Mammary epithelial cell (primary cell): ENCODE data around the gene TIFAB.

ENCODE experiments used
- EZH2 ChIP-seq: IDR thresholded peaks from 2 replicates; pipeline ENCODE4 v1.6.1; 2012; ENCODE audit warnings: low read length, inconsistent platforms, borderline replicate concordance
- TF ChIP-seq, protein P1 (sequence below), 2 donors: IDR thresholded peaks in 1 of 2; conservative IDR thresholded peaks in 1 of 2; 2 replicates each; pipeline ENCODE4 v1.5.1; 2011 to 2012; ENCODE audit warnings: inconsistent platforms in 2 of 2, low read length in 2 of 2, mild to moderate bottlenecking in 2 of 2, control low read depth in 1 of 2, low read depth in 1 of 2; ENCODE audit not compliant: insufficient read depth in 1 of 2; ENCODE audit errors: extremely low read depth in 1 of 2

DNA sequence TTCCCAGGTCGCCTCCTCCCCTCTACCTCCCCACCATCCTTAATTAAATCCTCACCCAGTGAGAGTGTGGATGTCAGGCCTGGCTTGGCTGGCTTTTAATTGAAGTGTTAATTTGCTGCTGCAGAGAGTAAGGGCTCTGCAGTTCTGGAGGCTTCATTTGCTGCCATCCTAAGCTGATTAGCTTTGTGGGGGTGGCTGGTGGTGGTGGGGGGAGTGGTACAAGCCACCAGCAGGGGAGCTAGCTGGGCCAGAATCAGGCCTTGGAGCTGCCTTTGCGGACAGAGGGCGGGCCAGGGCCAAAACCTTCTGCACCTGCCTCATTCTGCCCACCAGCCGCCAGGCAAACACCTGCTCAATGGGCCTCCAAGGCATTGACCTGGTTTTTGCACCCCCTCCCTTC is 26.8 kb upstream of the TIFAB start:
- TF ChIP-seq, protein P1, sequence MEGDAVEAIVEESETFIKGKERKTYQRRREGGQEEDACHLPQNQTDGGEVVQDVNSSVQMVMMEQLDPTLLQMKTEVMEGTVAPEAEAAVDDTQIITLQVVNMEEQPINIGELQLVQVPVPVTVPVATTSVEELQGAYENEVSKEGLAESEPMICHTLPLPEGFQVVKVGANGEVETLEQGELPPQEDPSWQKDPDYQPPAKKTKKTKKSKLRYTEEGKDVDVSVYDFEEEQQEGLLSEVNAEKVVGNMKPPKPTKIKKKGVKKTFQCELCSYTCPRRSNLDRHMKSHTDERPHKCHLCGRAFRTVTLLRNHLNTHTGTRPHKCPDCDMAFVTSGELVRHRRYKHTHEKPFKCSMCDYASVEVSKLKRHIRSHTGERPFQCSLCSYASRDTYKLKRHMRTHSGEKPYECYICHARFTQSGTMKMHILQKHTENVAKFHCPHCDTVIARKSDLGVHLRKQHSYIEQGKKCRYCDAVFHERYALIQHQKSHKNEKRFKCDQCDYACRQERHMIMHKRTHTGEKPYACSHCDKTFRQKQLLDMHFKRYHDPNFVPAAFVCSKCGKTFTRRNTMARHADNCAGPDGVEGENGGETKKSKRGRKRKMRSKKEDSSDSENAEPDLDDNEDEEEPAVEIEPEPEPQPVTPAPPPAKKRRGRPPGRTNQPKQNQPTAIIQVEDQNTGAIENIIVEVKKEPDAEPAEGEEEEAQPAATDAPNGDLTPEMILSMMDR (conservative IDR thresholded peaks at IDR 0.05 in 1 of 2, IDR thresholded peaks at IDR 0.05 in 1 of 2; ENCODE audit: extremely low read depth in 1 of 2, insufficient read depth in 1 of 2, low read depth in 1 of 2, low read length in 2 of 2) = no peak
- no peak for TF ChIP-seq EZH2
